HL-60 (cell line): ENCODE measurements around the gene ACO2.

Experiments used
- DNase-seq, 2 experiments: peaks; one replicate each; pipeline ENCODE4 v3.0.0-alpha.2; 2010 to 2020; ENCODE audit warnings: low read depth in 1 of 2, low spot score in 1 of 2
- H3K27ac ChIP-seq: fragments of 250-450 bp; sonication (Bioruptor Pico); replicated peaks from 2 replicates; pipeline ENCODE4 v1.5.1; 2020; ENCODE audit warnings: mild to moderate bottlenecking, moderate library complexity
- H3K27me3 ChIP-seq: fragments of 250-450 bp; sonication (Bioruptor Pico); 2 replicates; pipeline ENCODE4 v1.5.1; 2021; ENCODE audit warnings: mild to moderate bottlenecking, moderate library complexity; ENCODE audit not compliant: insufficient read depth, poor library complexity, severe bottlenecking
- H3K4me3 ChIP-seq: replicated peaks from 2 replicates; pipeline ENCODE4 v1.5.1; 2011; ENCODE audit warnings: mild to moderate bottlenecking, control low read depth, low read length; ENCODE audit not compliant: insufficient read depth
- GABPA ChIP-seq: IDR thresholded peaks from 2 replicates; pipeline ENCODE4 v1.6.1; 2012; ENCODE audit warnings: low read depth
- POLR2AphosphoS5 ChIP-seq: IDR thresholded peaks from 2 replicates; pipeline ENCODE4 v1.6.1; 2012; ENCODE audit warnings: low read depth
- REST ChIP-seq: IDR thresholded peaks from 2 replicates; pipeline ENCODE4 v1.6.1; 2012; ENCODE audit warnings: low read depth; ENCODE audit not compliant: insufficient replicate concordance
- SPI1 ChIP-seq: IDR thresholded peaks from 2 replicates; pipeline ENCODE4 v1.6.1; 2012; ENCODE audit warnings: low read depth, mild to moderate bottlenecking, borderline replicate concordance
- TF ChIP-seq, protein P1 (sequence below): IDR thresholded peaks from one replicate; pipeline ENCODE4 v1.5.1; 2011; ENCODE audit warnings: low read length, control low read depth, inconsistent platforms; ENCODE audit not compliant: insufficient read depth

The ACO2 gene

GRCh38 chr22:41539146-41540005, 70.5 kb downstream of the ACO2 start:
- no peak overlapping the region for H3K4me3 ChIP-seq
- TF ChIP-seq POLR2AphosphoS5 (no peak), REST (no peak), SPI1 (no peak), GABPA (no peak)
- TF ChIP-seq, protein P1, sequence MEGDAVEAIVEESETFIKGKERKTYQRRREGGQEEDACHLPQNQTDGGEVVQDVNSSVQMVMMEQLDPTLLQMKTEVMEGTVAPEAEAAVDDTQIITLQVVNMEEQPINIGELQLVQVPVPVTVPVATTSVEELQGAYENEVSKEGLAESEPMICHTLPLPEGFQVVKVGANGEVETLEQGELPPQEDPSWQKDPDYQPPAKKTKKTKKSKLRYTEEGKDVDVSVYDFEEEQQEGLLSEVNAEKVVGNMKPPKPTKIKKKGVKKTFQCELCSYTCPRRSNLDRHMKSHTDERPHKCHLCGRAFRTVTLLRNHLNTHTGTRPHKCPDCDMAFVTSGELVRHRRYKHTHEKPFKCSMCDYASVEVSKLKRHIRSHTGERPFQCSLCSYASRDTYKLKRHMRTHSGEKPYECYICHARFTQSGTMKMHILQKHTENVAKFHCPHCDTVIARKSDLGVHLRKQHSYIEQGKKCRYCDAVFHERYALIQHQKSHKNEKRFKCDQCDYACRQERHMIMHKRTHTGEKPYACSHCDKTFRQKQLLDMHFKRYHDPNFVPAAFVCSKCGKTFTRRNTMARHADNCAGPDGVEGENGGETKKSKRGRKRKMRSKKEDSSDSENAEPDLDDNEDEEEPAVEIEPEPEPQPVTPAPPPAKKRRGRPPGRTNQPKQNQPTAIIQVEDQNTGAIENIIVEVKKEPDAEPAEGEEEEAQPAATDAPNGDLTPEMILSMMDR = no peak
- H3K27ac ChIP-seq = no peak overlapping the region
- no peak for DNase-seq
- H3K27me3 ChIP-seq = no peaks in the 10 kb centered on the region

GRCh38 chr22:41540006-41540315, 71.0 kb downstream of the ACO2 start:
- TF ChIP-seq REST = no peak
- TF ChIP-seq SPI1 = no peak
- no peak for TF ChIP-seq GABPA
- TF ChIP-seq, protein P1 = no peak
- no peak for TF ChIP-seq POLR2AphosphoS5
- Histone ChIP-seq H3K27me3 (no peaks in the 10 kb centered on the region), H3K4me3 (no peak overlapping the region), H3K27ac (no peak overlapping the region)
- DNase-seq = no peak

- no peak overlapping the region for H3K4me3 ChIP-seq
- no peak for DNase-seq
- no peaks in the 10 kb centered on the region for H3K27me3 ChIP-seq
- H3K27ac ChIP-seq = no peak overlapping the region
- TF ChIP-seq GABPA (no peak), SPI1 (no peak), REST (no peak), POLR2AphosphoS5 (no peak)
- TF ChIP-seq, protein P1 = no peak
Measured at GRCh38 chr22:41540365-41540764, 71.4 kb downstream of the ACO2 start.
